ENCODE measurements around the gene PRR12. TPM values are rescaled to one million over a fixed set of nuclear protein-coding genes. Genes with fewer than 3 reads are reported as not detected.

PRR12 gene
- total and polyA plus RNA-seq, 4 donors, result 0.86 to 3.5 (median 2.8) TPM

DNA sequence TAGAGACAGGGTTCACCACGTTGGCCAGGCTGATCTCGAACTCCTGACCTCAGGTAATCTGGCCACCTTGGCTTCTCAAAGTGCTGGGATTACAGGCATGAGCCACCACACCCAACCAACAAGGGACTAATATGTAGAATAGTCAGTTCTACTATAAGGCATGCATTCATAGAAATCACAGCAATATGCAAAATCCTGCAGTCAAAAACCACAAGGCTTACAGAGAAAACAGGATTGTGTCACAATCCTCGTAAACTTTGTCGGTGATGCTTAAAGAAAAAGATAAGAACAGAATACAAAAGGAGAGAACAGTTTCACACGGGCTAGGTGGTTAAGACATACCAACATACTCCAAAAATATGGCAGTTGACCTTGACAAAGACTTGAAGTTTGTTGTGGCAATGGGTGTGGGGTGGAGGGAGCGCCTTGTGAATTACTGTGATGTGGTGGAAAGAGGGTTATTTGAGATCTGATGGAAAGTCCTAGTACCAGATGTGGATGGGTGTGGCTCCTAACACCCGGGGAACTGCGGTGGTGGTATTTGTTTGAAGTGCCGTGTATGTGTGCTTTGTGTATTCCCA lies 23.0 kb upstream of the PRR12 start:
- peaks cover 0 to 16% (median 15%) of the 10 kb centered on the region in 4 donors for H3K4me1 ChIP-seq (ENCODE audit: control insufficient read depth in 4 of 4, insufficient read depth in 4 of 4, low read length in 3 of 4)
- 71% methylated on average over 9 of the region's 9 CpGs for WGBS
- no peaks in the 10 kb centered on the region for H3K9me3 ChIP-seq (ENCODE audit: control insufficient read depth in 4 of 4, low read length in 3 of 4)
- no peak overlapping the region for H3K9ac ChIP-seq (ENCODE audit: low read depth in 1 of 2, low read length in 2 of 2)
- H3K27ac ChIP-seq (ENCODE audit: low read depth in 1 of 2, low read length in 2 of 2), result no peak overlapping the region
- H3K36me3 ChIP-seq (ENCODE audit: control insufficient read depth in 4 of 4, insufficient read depth in 3 of 4, low read depth in 1 of 4, low read length in 3 of 4), result peaks cover 0 to 3% (median 0%) of the 10 kb centered on the region in 4 donors
- H3K27me3 ChIP-seq (ENCODE audit: control insufficient read depth in 4 of 4, insufficient read depth in 4 of 4, low read length in 3 of 4), result no peaks in the 10 kb centered on the region
- no peak for DNase-seq (ENCODE audit: low spot score)
- no peak for TF ChIP-seq RXRA (IDR thresholded peaks at IDR 0.05)
- no peak for TF ChIP-seq NR2F2 (IDR thresholded peaks at IDR 0.05)
- TF ChIP-seq, protein P1, sequence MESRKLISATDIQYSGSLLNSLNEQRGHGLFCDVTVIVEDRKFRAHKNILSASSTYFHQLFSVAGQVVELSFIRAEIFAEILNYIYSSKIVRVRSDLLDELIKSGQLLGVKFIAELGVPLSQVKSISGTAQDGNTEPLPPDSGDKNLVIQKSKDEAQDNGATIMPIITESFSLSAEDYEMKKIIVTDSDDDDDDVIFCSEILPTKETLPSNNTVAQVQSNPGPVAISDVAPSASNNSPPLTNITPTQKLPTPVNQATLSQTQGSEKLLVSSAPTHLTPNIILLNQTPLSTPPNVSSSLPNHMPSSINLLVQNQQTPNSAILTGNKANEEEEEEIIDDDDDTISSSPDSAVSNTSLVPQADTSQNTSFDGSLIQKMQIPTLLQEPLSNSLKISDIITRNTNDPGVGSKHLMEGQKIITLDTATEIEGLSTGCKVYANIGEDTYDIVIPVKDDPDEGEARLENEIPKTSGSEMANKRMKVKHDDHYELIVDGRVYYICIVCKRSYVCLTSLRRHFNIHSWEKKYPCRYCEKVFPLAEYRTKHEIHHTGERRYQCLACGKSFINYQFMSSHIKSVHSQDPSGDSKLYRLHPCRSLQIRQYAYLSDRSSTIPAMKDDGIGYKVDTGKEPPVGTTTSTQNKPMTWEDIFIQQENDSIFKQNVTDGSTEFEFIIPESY (IDR thresholded peaks at IDR 0.05), result no peak
- TF ChIP-seq YY1 (IDR thresholded peaks at IDR 0.05), result no peak
- no peak overlapping the region for H3K4me3 ChIP-seq (ENCODE audit: low read depth in 1 of 3, low read length in 3 of 3)

DNA sequence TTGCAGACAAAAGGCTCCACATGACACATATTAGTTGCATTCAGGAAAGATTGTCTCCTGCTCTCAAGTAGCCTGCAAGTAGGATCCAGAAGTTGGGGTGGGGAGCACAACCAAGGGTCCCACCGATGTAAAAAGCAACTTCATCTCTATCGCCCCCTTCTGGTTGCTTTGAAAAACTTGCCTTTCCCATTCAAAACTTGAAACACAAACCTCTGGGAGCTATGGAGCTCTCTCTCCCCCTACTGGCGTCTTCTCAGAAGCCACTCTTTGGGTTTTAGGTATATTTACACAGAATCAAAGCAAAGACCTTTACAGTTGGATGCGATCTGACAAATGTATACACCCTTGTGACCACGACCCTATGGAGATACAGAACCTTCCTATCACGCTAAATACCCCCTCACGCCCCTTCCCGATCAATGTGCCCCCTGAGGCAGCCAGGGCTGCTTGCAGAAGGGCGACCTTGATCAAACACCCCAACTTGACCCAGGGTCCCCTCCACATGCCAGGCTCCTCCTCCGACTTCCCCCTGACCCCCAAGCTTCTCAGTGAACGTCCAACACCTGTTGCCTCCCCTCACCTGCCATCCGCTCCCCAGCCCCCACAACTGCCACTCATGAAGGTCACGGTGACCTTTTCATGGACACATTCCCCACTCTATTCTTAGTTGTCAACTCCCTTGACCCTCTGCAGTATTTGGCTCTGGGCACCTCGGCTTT lies 20.7 kb upstream of the PRR12 start:
- peaks cover 0 to 16% (median 13%) of the 10 kb centered on the region in 4 donors for H3K4me1 ChIP-seq (ENCODE audit: control insufficient read depth in 4 of 4, insufficient read depth in 4 of 4, low read length in 3 of 4)
- 25% methylated on average over 14 of the region's 14 CpGs for WGBS
- H3K27me3 ChIP-seq (ENCODE audit: control insufficient read depth in 4 of 4, insufficient read depth in 4 of 4, low read length in 3 of 4), result no peaks in the 10 kb centered on the region
- TF ChIP-seq, protein P2, sequence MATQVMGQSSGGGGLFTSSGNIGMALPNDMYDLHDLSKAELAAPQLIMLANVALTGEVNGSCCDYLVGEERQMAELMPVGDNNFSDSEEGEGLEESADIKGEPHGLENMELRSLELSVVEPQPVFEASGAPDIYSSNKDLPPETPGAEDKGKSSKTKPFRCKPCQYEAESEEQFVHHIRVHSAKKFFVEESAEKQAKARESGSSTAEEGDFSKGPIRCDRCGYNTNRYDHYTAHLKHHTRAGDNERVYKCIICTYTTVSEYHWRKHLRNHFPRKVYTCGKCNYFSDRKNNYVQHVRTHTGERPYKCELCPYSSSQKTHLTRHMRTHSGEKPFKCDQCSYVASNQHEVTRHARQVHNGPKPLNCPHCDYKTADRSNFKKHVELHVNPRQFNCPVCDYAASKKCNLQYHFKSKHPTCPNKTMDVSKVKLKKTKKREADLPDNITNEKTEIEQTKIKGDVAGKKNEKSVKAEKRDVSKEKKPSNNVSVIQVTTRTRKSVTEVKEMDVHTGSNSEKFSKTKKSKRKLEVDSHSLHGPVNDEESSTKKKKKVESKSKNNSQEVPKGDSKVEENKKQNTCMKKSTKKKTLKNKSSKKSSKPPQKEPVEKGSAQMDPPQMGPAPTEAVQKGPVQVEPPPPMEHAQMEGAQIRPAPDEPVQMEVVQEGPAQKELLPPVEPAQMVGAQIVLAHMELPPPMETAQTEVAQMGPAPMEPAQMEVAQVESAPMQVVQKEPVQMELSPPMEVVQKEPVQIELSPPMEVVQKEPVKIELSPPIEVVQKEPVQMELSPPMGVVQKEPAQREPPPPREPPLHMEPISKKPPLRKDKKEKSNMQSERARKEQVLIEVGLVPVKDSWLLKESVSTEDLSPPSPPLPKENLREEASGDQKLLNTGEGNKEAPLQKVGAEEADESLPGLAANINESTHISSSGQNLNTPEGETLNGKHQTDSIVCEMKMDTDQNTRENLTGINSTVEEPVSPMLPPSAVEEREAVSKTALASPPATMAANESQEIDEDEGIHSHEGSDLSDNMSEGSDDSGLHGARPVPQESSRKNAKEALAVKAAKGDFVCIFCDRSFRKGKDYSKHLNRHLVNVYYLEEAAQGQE (IDR thresholded peaks at IDR 0.05), result no peak
- TF ChIP-seq FOXA2 (IDR thresholded peaks at IDR 0.05) (peak; percentile 8), RXRA (IDR thresholded peaks at IDR 0.05) (peak in 1 of 2 donors; percentile 8), HNF4A (conservative IDR thresholded peaks at IDR 0.05) (peak in 1 of 2 donors; percentile 15), RAD21 (IDR thresholded peaks at IDR 0.05) (peak; percentile 97 to 99), EGR1 (IDR thresholded peaks at IDR 0.05; ENCODE audit: low read depth in 2 of 2) (no peak), NR2F2 (IDR thresholded peaks at IDR 0.05) (peak; percentile 3), TAF1 (conservative IDR thresholded peaks at IDR 0.05) (no peak)
- TF ChIP-seq, protein P3, sequence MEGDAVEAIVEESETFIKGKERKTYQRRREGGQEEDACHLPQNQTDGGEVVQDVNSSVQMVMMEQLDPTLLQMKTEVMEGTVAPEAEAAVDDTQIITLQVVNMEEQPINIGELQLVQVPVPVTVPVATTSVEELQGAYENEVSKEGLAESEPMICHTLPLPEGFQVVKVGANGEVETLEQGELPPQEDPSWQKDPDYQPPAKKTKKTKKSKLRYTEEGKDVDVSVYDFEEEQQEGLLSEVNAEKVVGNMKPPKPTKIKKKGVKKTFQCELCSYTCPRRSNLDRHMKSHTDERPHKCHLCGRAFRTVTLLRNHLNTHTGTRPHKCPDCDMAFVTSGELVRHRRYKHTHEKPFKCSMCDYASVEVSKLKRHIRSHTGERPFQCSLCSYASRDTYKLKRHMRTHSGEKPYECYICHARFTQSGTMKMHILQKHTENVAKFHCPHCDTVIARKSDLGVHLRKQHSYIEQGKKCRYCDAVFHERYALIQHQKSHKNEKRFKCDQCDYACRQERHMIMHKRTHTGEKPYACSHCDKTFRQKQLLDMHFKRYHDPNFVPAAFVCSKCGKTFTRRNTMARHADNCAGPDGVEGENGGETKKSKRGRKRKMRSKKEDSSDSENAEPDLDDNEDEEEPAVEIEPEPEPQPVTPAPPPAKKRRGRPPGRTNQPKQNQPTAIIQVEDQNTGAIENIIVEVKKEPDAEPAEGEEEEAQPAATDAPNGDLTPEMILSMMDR (IDR thresholded peaks at IDR 0.05; ENCODE audit: low read depth, low read length, missing input control), result peak; percentile 99
- H3K9ac ChIP-seq (ENCODE audit: low read depth in 1 of 2, low read length in 2 of 2), result no peak overlapping the region
- H3K4me3 ChIP-seq (ENCODE audit: low read depth in 1 of 3, low read length in 3 of 3), result no peak overlapping the region
- peak; percentile 65 for DNase-seq (ENCODE audit: low spot score)
- no peak overlapping the region for H3K27ac ChIP-seq (ENCODE audit: low read depth in 1 of 2, low read length in 2 of 2)
- H3K9me3 ChIP-seq (ENCODE audit: control insufficient read depth in 4 of 4, low read length in 3 of 4), result no peaks in the 10 kb centered on the region
- peaks cover 0 to 7% (median 3%) of the 10 kb centered on the region in 4 donors for H3K36me3 ChIP-seq (ENCODE audit: control insufficient read depth in 4 of 4, insufficient read depth in 3 of 4, low read depth in 1 of 4, low read length in 3 of 4)

Measured in liver (tissue), 9 donors.